ENCODE results near the gene MRPS15.

MRPS15 gene

GRCh38 chr1:36457691-36458090 is 6.5 kb downstream of the MRPS15 start:
- Histone ChIP-seq H3K36me3 (ENCODE audit: control insufficient read depth, low read length) (peaks cover 77% of the 10 kb centered on the region), H3K79me2 (ENCODE audit: control insufficient read depth, low read length) (peaks cover 8% of the 10 kb centered on the region), H3K4me3 (ENCODE audit: low read length) (no peak overlapping the region), H3K4me2 (ENCODE audit: low read length) (no peak overlapping the region), H3K27me3 (ENCODE audit: control insufficient read depth, low read length) (no peaks in the 10 kb centered on the region), H3K9me3 (ENCODE audit: control insufficient read depth, insufficient read depth, low read length) (no peaks in the 10 kb centered on the region), H3K4me1 (ENCODE audit: control insufficient read depth, low read length) (peaks cover 3% of the 10 kb centered on the region), H3K27ac (ENCODE audit: low read depth, low read length) (no peak overlapping the region), H4K20me1 (ENCODE audit: control insufficient read depth, insufficient read depth, low read depth, low read length) (no peaks in the 10 kb centered on the region), H3K9me2 (replicated peaks; ENCODE audit: control insufficient read depth, low read length) (no peaks in the 10 kb centered on the region), H3F3A (ENCODE audit: control insufficient read depth, insufficient read depth) (peaks cover 12% of the 10 kb centered on the region)
- no peak for TF ChIP-seq EZH2phosphoT487 (IDR thresholded peaks at IDR 0.05; ENCODE audit: borderline replicate concordance, low read length)
- TF ChIP-seq CTCF (IDR thresholded peaks at IDR 0.05; ENCODE audit: low read depth, low read length, poor library complexity, severe bottlenecking): no peak

- H3K27me3 ChIP-seq (ENCODE audit: control insufficient read depth, low read length): no peaks in the 10 kb centered on the region
- H3F3A ChIP-seq (ENCODE audit: control insufficient read depth, insufficient read depth): peaks cover 12% of the 10 kb centered on the region
- H3K4me1 ChIP-seq (ENCODE audit: control insufficient read depth, low read length): no peaks in the 10 kb centered on the region
- no peaks in the 10 kb centered on the region for H3K9me2 ChIP-seq (replicated peaks; ENCODE audit: control insufficient read depth, low read length)
- H3K9me3 ChIP-seq (ENCODE audit: control insufficient read depth, insufficient read depth, low read length): no peaks in the 10 kb centered on the region
- TF ChIP-seq CTCF (IDR thresholded peaks at IDR 0.05; ENCODE audit: low read depth, low read length, poor library complexity, severe bottlenecking): no peak
- TF ChIP-seq EZH2phosphoT487 (IDR thresholded peaks at IDR 0.05; ENCODE audit: borderline replicate concordance, low read length): no peak
- no peaks in the 10 kb centered on the region for H4K20me1 ChIP-seq (ENCODE audit: control insufficient read depth, insufficient read depth, low read depth, low read length)
- H3K4me3 ChIP-seq (ENCODE audit: low read length): no peak overlapping the region
- no peak overlapping the region for H3K27ac ChIP-seq (ENCODE audit: low read depth, low read length)
- H3K79me2 ChIP-seq (ENCODE audit: control insufficient read depth, low read length): no peaks in the 10 kb centered on the region
- no peak overlapping the region for H3K4me2 ChIP-seq (ENCODE audit: low read length)
- H3K36me3 ChIP-seq (ENCODE audit: control insufficient read depth, low read length): peaks cover 66% of the 10 kb centered on the region
These were observed 7.7 kb downstream of the MRPS15 start for GRCh38 chr1:36456391-36456928.

- no peaks in the 10 kb centered on the region for H3K9me3 ChIP-seq (ENCODE audit: control insufficient read depth, insufficient read depth, low read length)
- H3K9me2 ChIP-seq (replicated peaks; ENCODE audit: control insufficient read depth, low read length): no peaks in the 10 kb centered on the region
- no peaks in the 10 kb centered on the region for H3K79me2 ChIP-seq (ENCODE audit: control insufficient read depth, low read length)
- no peaks in the 10 kb centered on the region for H3K27me3 ChIP-seq (ENCODE audit: control insufficient read depth, low read length)
- H4K20me1 ChIP-seq (ENCODE audit: control insufficient read depth, insufficient read depth, low read depth, low read length): no peaks in the 10 kb centered on the region
- H3F3A ChIP-seq (ENCODE audit: control insufficient read depth, insufficient read depth): peaks cover 12% of the 10 kb centered on the region
- H3K4me1 ChIP-seq (ENCODE audit: control insufficient read depth, low read length): 0 out of 2 replicates have a peak, but pooled peaks cover 4% of the 10 kb centered on the region
- no peak overlapping the region for H3K4me2 ChIP-seq (ENCODE audit: low read length)
- peaks cover 56% of the 10 kb centered on the region for H3K36me3 ChIP-seq (ENCODE audit: control insufficient read depth, low read length)
- TF ChIP-seq CTCF (IDR thresholded peaks at IDR 0.05; ENCODE audit: low read depth, low read length, poor library complexity, severe bottlenecking): no peak
- no peak overlapping the region for H3K4me3 ChIP-seq (ENCODE audit: low read length)
- no peak overlapping the region for H3K27ac ChIP-seq (ENCODE audit: low read depth, low read length)
These were observed 8.8 kb downstream of the MRPS15 start for GRCh38 chr1:36455386-36455785.
